ENCODE measurements around the gene AKAP8.
"Not testable (repeated sequence)": the region's sequence is repeated elsewhere in the genome, so short reads cannot be mapped to it uniquely, and the experiment has no call there.

GRCh38 chr19:15335992-15336391 lies 43.6 kb downstream of the AKAP8 start:
- TF ChIP-seq CTCF, POLR2AphosphoS5 (IDR thresholded peaks at IDR 0.05): not testable (repeated sequence)
